AG09319 (cell line): Measurements from ENCODE around the gene RHBDD2.
"Not testable (repeated sequence)": the region's sequence is repeated elsewhere in the genome, so short reads cannot be mapped to it uniquely, and the experiment has no call there.

ENCODE experiments used
- DNase-seq: peaks from one replicate; pipeline ENCODE4 v3.0.0-alpha.2; 2010; ENCODE audit warnings: low read depth; ENCODE audit errors: extremely low read depth
- CTCF ChIP-seq: IDR thresholded peaks from 2 replicates; pipeline ENCODE4 v1.5.1; 2011; ENCODE audit warnings: low read depth, mild to moderate bottlenecking, inconsistent platforms, low read length, moderate library complexity

Gene RHBDD2

GRCh38 chr7:75900617-75901315 is 21.9 kb downstream of the RHBDD2 start:
- no peak for DNase-seq

GRCh38 chr7:75905785-75906604 is 27.2 kb downstream of the RHBDD2 start:
- TF ChIP-seq CTCF, result no peak; the same call in 1 of the 2 replicates
- peak; percentile 54 for DNase-seq

More at GRCh38 chr7:75900617-75901315, 21.9 kb downstream of the RHBDD2 start:
- TF ChIP-seq CTCF, result no peak

DNA sequence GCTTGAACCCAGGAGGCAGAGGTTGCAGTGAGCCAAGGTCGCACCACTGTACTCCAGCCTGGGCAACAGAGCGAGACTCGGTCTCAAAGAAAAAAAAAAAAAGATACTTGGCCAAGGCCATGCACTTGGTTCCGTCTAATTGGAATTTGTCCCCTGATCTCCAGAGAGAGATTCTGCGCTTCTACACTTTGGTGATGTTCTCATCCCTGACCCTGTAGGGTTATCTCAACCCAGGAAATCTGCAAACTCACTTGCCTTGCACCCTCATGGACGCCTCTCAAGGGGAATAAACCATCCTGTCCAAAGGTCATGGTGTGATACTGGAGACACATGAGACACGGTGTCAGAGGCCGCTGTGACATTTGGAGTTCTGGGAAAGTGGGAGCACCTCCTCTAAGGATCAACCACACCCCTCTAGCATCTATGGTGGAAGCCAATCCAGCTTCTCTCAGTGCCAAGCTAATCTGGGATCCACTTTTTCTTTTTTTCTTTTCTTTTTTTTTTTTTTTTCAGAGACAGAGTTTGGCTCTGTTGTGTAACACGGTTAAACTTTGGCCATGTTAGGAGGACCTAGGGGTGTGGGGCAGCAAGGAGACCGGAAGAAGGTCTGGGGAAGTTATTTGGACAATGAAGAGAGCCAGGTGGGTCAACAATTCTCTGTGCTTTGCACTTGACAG is 28.3 kb downstream of the RHBDD2 start:
- no peak for DNase-seq
- no peak for TF ChIP-seq CTCF

GRCh38 chr7:75907668-75908039 is 28.8 kb downstream of the RHBDD2 start:
- DNase-seq, result not testable (repeated sequence)

DNA sequence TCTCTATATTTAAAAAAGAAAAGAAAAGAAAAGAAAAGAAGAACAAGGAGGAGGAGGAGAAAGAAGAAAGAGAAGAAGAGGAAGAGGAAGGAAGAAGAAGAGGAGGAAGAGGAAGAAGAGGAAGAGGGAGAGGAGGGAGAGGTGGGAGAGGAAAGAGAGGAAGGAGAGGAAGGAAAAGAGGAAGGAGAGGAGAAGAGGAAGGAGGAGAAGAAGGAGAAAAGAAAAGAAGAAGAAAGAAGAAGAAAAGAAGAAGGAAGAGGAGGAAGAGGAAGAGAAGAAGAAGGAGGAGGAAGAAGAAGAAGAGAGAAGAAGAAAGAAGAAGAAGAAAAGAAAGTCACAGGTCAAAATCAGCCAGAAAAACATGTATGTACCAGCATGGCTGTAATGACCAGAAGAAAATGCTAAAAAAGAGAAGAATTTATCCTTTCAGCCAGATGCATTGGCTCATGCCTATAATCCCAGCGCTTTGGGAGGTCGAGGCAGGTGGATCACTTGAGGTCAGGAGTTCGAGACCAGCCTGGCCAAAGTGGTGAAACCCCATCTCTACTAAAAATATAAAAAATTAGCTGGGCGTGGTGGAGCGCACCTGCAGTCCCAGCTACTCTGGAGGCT is 30.8 kb downstream of the RHBDD2 start:
- DNase-seq, result no peak
- TF ChIP-seq CTCF, result no peak

- not testable (repeated sequence) for DNase-seq
Measured at GRCh38 chr7:75911186-75911585, 32.4 kb downstream of the RHBDD2 start.

DNA sequence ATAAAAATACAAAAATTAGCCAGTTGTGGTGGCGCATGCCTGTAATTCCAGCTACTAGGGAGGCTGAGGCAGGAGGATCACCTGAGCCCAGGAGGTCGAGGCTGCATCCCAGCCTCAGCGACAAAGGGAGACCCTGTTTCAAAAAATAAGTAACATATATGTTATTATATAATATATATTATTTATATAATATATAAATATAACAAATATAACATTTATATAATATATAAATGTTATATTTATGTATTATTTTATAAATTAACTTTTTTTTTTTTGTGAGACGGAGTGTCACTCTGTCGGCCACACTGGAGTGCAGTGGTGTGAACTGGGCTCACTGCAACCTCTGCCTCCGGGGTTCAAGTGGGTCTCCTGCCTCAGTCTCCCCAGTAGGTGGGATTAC is 34.6 kb downstream of the RHBDD2 start:
- no peak for DNase-seq
- TF ChIP-seq CTCF, result no peak

- DNase-seq, result no peak
- no peak for TF ChIP-seq CTCF
Measured at GRCh38 chr7:75914169-75914654, 35.4 kb downstream of the RHBDD2 start.
